CD14-positive monocyte (primary cell): Measurements from ENCODE around the gene SIRT7. TPM values are rescaled to one million over a fixed set of nuclear protein-coding genes. Genes with fewer than 3 reads are reported as not detected.

Source experiments
- DNase-seq, 3 donors: peaks; one replicate each; pipeline ENCODE4 v3.0.0-alpha.2; 2011 to 2022
- H2AFZ ChIP-seq: 2 replicates; pipeline ENCODE4 v1.6.0; 2012; ENCODE audit warnings: mild to moderate bottlenecking, low read depth, low read length, inconsistent platforms; ENCODE audit not compliant: insufficient read depth, poor library complexity, severe bottlenecking
- H3K27ac ChIP-seq, 2 donors: 1 replicate in 1 of 2; 2 replicates in 1 of 2; pipeline ENCODE4 v1.5.1; 2012 to 2013; ENCODE audit warnings: low read length in 2 of 2, control low read depth in 1 of 2, inconsistent platforms in 1 of 2, low read depth in 1 of 2, mild to moderate bottlenecking in 1 of 2
- H3K27me3 ChIP-seq, 2 donors: one replicate each; pipeline versions ENCODE4 v1.6.0 to v1.6.1; 2011 to 2013; ENCODE audit warnings: low read length in 2 of 2; ENCODE audit not compliant: control insufficient read depth in 2 of 2, insufficient read depth in 2 of 2
- H3K36me3 ChIP-seq, 2 donors: replicated peaks in 1 of 2; 1 replicate in 1 of 2; 2 replicates in 1 of 2; pipeline versions ENCODE4 v1.5.1 to v1.6.1; 2012 to 2013; ENCODE audit warnings: low read length in 2 of 2, control low read depth in 1 of 2, inconsistent platforms in 1 of 2, mild to moderate bottlenecking in 1 of 2; ENCODE audit not compliant: insufficient read depth in 2 of 2, control insufficient read depth in 1 of 2
- H3K4me1 ChIP-seq, 2 donors: 1 replicate in 1 of 2; 2 replicates in 1 of 2; pipeline versions ENCODE4 v1.5.1 to v1.6.1; 2012 to 2013; ENCODE audit warnings: low read length in 2 of 2, control low read depth in 1 of 2, inconsistent platforms in 1 of 2, mild to moderate bottlenecking in 1 of 2, moderate library complexity in 1 of 2; ENCODE audit not compliant: insufficient read depth in 2 of 2, control insufficient read depth in 1 of 2
- H3K4me2 ChIP-seq: replicated peaks from 2 replicates; pipeline ENCODE3; 2012; ENCODE audit warnings: low read length, moderate library complexity, mild to moderate bottlenecking; ENCODE audit not compliant: poor library complexity, severe bottlenecking; ENCODE audit errors: extremely low read depth
- H3K4me3 ChIP-seq, 3 experiments: fragments of 200-600 bp in 1 of 3; sonication (generic) in 1 of 3; replicated peaks in 1 of 3; 1 replicate in 2 of 3; 2 replicates in 1 of 3; pipeline ENCODE4 v1.5.1; 2011 to 2013; ENCODE audit warnings: low read length in 3 of 3, mild to moderate bottlenecking in 3 of 3, control low read depth in 2 of 3, low read depth in 2 of 3, inconsistent platforms in 1 of 3, moderate library complexity in 1 of 3
- H3K79me2 ChIP-seq: 2 replicates; pipeline ENCODE4 v1.6.0; 2012; ENCODE audit warnings: mild to moderate bottlenecking, control low read depth, inconsistent platforms, low read length, moderate library complexity; ENCODE audit not compliant: insufficient read depth
- H3K9ac ChIP-seq: 2 replicates; pipeline ENCODE4 v1.6.0; 2017; ENCODE audit warnings: low read length, mild to moderate bottlenecking; ENCODE audit not compliant: insufficient read depth, poor library complexity, severe bottlenecking
- H3K9me3 ChIP-seq, 2 donors: replicated peaks in 1 of 2; 1 replicate in 1 of 2; 2 replicates in 1 of 2; pipeline versions ENCODE4 v1.5.1 to v1.6.1; 2012 to 2013; ENCODE audit warnings: low read length in 2 of 2, control low read depth in 1 of 2; ENCODE audit not compliant: control insufficient read depth in 1 of 2, insufficient read depth in 1 of 2
- H4K20me1 ChIP-seq: 2 replicates; pipeline ENCODE4 v1.6.0; 2012; ENCODE audit warnings: mild to moderate bottlenecking, low read length, control low read depth, moderate library complexity; ENCODE audit not compliant: insufficient read depth
- H3K27ac Mint-ChIP-seq, 7 donors: one replicate each; pipeline ENCODE4 v1.8.0; 2020; ENCODE audit warnings: mild to moderate bottlenecking in 7 of 7, mixed read lengths in 7 of 7, moderate library complexity in 6 of 7, inconsistent platforms in 2 of 7
- H3K27me3 Mint-ChIP-seq, 3 donors: one replicate each; pipeline ENCODE4 v1.8.0; 2021 to 2022; ENCODE audit warnings: low read depth in 3 of 3, mild to moderate bottlenecking in 3 of 3, mixed read lengths in 3 of 3, moderate library complexity in 3 of 3, inconsistent platforms in 1 of 3
- H3K36me3 Mint-ChIP-seq, 2 donors: one replicate each; pipeline ENCODE4 v1.8.0; 2020; ENCODE audit warnings: mixed read lengths in 2 of 2, inconsistent platforms in 1 of 2, mild to moderate bottlenecking in 1 of 2
- H3K4me1 Mint-ChIP-seq: one replicate; pipeline ENCODE4 v1.8.0; 2020; ENCODE audit warnings: mild to moderate bottlenecking, mixed read lengths
- H3K4me3 Mint-ChIP-seq, 2 donors: one replicate each; pipeline ENCODE4 v1.8.0; 2020; ENCODE audit warnings: mild to moderate bottlenecking in 2 of 2, mixed read lengths in 2 of 2, moderate library complexity in 1 of 2
- H3K9me3 Mint-ChIP-seq, 7 donors: one replicate each; pipeline ENCODE4 v1.8.0; 2020 to 2022; ENCODE audit warnings: mixed read lengths in 7 of 7, mild to moderate bottlenecking in 6 of 7, moderate library complexity in 6 of 7, inconsistent platforms in 2 of 7
- CTCF ChIP-seq: fragments of 200-600 bp; IDR thresholded peaks from one replicate; pipeline ENCODE4 v1.8.0; 2022; ENCODE audit warnings: antibody characterized with exemption, mild to moderate bottlenecking
- WGBS: methylation state at CpG from one replicate; pipeline ENCODE4 v1.1.5; 2013; ENCODE audit warnings: missing lambda C conversion rate; ENCODE audit not compliant: insufficient coverage; 5-methylcytosine and 5-hydroxymethylcytosine counted together
- intact Hi-C, 2 donors: fragments of 100-400 bp; cut with micrococcal nuclease; formaldehyde crosslinking; loops; one replicate each; pipeline versions ENCODE4 v1.15.0 to v1.15.1; 2023
- polyA plus RNA-seq, 3 donors: library from polyadenylated mRNA; depleted of rRNA in 1 of 3; unstranded in 2 of 3; stranded (reverse) in 1 of 3; fragments of 300-500 nt in 2 of 3; fragments of >200 nt in 1 of 3; fragmentation: Illumina TruSeq in 2 of 3; gene quantifications; 1 replicate in 2 of 3; 2 replicates in 1 of 3; pipeline ENCODE4 v1.2.3, GENCODE V29; 2012 to 2021

Gene SIRT7
- polyA plus RNA-seq, 3 donors = 22.5 to 73.5 (median 23.7) TPM

DNA sequence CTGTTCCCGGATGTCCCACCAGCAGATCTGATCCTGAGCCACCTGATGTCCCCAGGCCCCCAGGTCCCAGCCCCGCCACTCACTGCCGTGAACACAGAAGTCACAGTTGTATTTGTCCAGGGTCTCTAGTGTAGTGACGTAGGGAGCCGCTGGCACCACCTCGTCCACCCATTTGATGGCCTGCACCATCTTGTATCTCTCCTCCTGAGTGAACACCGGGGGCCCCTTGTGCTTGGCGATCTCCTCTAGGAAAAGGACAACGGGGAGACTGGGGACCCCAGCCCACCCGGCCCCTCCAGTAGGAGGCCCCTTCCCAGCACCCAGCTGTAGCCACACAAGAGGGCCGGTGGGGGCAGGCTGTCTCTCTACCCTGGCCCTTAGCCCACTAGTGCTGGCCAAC, 9.2 kb downstream of the SIRT7 start:
- H3K4me2 ChIP-seq = no peak overlapping the region
- H3K36me3 Mint-ChIP-seq = peaks cover 42 to 62% of the 10 kb centered on the region in 2 donors
- H2AFZ ChIP-seq = no peak overlapping the region
- 99% methylated on average over 9 of the region's 11 CpGs for WGBS
- peaks cover 15 to 16% of the 10 kb centered on the region in 2 donors for H3K4me1 ChIP-seq
- H3K27ac Mint-ChIP-seq = peak overlapping the region in 1 of 7 donors; percentile 25
- peaks cover 42 to 52% of the 10 kb centered on the region in 2 donors for H3K36me3 ChIP-seq
- H3K9ac ChIP-seq = no peak overlapping the region
- H3K27me3 Mint-ChIP-seq = peaks cover 0 to 1% (median 0%) of the 10 kb centered on the region in 3 donors
- no peak overlapping the region for H3K4me3 Mint-ChIP-seq
- no peak for TF ChIP-seq CTCF
- H3K79me2 ChIP-seq = peaks cover 15% of the 10 kb centered on the region
- no peak overlapping the region for H3K4me3 ChIP-seq
- H3K4me1 Mint-ChIP-seq = peaks cover 23% of the 10 kb centered on the region
- peaks cover 35% of the 10 kb centered on the region for H4K20me1 ChIP-seq
- H3K27me3 ChIP-seq = no peaks in the 10 kb centered on the region
- no peaks in the 10 kb centered on the region for H3K9me3 ChIP-seq
- no peak overlapping the region for H3K27ac ChIP-seq
- no peak for DNase-seq
- intact Hi-C loops = no loop called here
- H3K9me3 Mint-ChIP-seq = no peaks in the 10 kb centered on the region

GRCh38 chr17:81907219-81908145, 10.5 kb downstream of the SIRT7 start:
- Histone ChIP-seq H3K27ac (no peak overlapping the region), H3K9me3 (no peaks in the 10 kb centered on the region), H2AFZ (no peak overlapping the region), H3K36me3 (peaks cover 29 to 39% of the 10 kb centered on the region in 2 donors), H3K79me2 (peaks cover 15% of the 10 kb centered on the region), H3K4me1 (peaks cover 15 to 18% of the 10 kb centered on the region in 2 donors), H3K4me2 (no peak overlapping the region), H3K27me3 (peaks cover 0 to 9% of the 10 kb centered on the region in 2 donors), H3K9ac (no peak overlapping the region), H3K4me3 (no peak overlapping the region), H4K20me1 (peaks cover 22% of the 10 kb centered on the region)
- intact Hi-C loops = no loop called here
- H3K4me3 Mint-ChIP-seq = no peak overlapping the region
- no peak for DNase-seq
- no peak for TF ChIP-seq CTCF
- H3K27me3 Mint-ChIP-seq = peaks cover 5 to 14% (median 9%) of the 10 kb centered on the region in 3 donors
- 97% methylated on average over 13 of the region's 26 CpGs for WGBS
- peaks cover 0 to 3% (median 0%) of the 10 kb centered on the region in 7 donors for H3K9me3 Mint-ChIP-seq
- H3K4me1 Mint-ChIP-seq = peaks cover 17% of the 10 kb centered on the region
- no peak overlapping the region for H3K27ac Mint-ChIP-seq
- H3K36me3 Mint-ChIP-seq = peaks cover 33 to 52% of the 10 kb centered on the region in 2 donors
